Testis (tissue), 3 donors: Measurements from ENCODE around the gene TUBA3C. TPM values are rescaled to one million over a fixed set of nuclear protein-coding genes. Genes with fewer than 3 reads are reported as not detected.
"Not testable (repeated sequence)": the region's sequence is repeated elsewhere in the genome, so short reads cannot be mapped to it uniquely, and the experiment has no call there.

Source experiments
- DNase-seq: peaks from one replicate; pipeline ENCODE4 v3.0.0-alpha.2; 2019
- H3K27ac ChIP-seq, 2 donors: fragments of 200-600 bp; sonication (generic); one replicate each; pipeline ENCODE4 v1.5.1; 2019
- H3K27me3 ChIP-seq: fragments of 200-600 bp; sonication (generic); one replicate; pipeline ENCODE4 v1.5.1; 2019
- H3K36me3 ChIP-seq: fragments of 200-600 bp; sonication (generic); one replicate; pipeline ENCODE4 v1.5.1; 2017; ENCODE audit warnings: low read depth; ENCODE audit errors: missing control alignments
- H3K4me1 ChIP-seq: fragments of 200-600 bp; sonication (generic); one replicate; pipeline ENCODE4 v1.5.1; 2019
- H3K4me3 ChIP-seq, 2 donors: fragments of 200-600 bp; sonication (generic); one replicate each; pipeline ENCODE4 v1.5.1; 2017 to 2019
- H3K9me3 ChIP-seq: fragments of 200-600 bp; sonication (generic); one replicate; pipeline ENCODE4 v1.5.1; 2017
- POLR2A ChIP-seq: fragments of 450-650 bp; IDR thresholded peaks from one replicate; pipeline ENCODE4 v1.6.1; 2017; ENCODE audit warnings: antibody characterized with exemption, mild to moderate bottlenecking, moderate library complexity
- WGBS, 2 donors: methylation state at CpG; one replicate each; pipeline ENCODE4 v1.1.5; 2018; 5-methylcytosine and 5-hydroxymethylcytosine counted together
- intact Hi-C: fragments of 100-400 bp; cut with DNase I; formaldehyde crosslinking; loops from one replicate; pipeline ENCODE4 v1.15.1; 2023; ENCODE audit warnings: low total_unique reads
- polyA plus RNA-seq: library from polyadenylated mRNA; stranded (reverse); fragments of 350-450 nt; fragmentation: Illumina TruSeq; extraction: RNeasy Lipid Tissue Mini Kit (QIAGEN cat#74804); gene quantifications from one replicate; pipeline ENCODE4 v1.2.3, GENCODE V29; 2014; ENCODE audit warnings: low read depth, low replicate concordance; ENCODE audit not compliant: insufficient read depth
- total RNA-seq, 2 donors: library from RNA; depleted of rRNA; stranded (reverse); fragments of >200 nt; gene quantifications; one replicate each; pipeline ENCODE4 v1.2.3, GENCODE V29; 2016
- TF ChIP-seq, protein P1 (sequence below), 3 experiments: fragments of 450-650 bp in 2 of 3; fragments of 200-600 bp in 1 of 3; sonication (generic) in 1 of 3; IDR thresholded peaks; one replicate each; pipeline ENCODE4 v1.5.1; 2016 to 2019; ENCODE audit warnings: antibody characterized with exemption in 3 of 3, mild to moderate bottlenecking in 2 of 3, moderate library complexity in 1 of 3

The TUBA3C gene
- total and polyA plus RNA-seq, 3 donors from 2014 or later, result 306 to 1,049 (median 308) TPM

DNA sequence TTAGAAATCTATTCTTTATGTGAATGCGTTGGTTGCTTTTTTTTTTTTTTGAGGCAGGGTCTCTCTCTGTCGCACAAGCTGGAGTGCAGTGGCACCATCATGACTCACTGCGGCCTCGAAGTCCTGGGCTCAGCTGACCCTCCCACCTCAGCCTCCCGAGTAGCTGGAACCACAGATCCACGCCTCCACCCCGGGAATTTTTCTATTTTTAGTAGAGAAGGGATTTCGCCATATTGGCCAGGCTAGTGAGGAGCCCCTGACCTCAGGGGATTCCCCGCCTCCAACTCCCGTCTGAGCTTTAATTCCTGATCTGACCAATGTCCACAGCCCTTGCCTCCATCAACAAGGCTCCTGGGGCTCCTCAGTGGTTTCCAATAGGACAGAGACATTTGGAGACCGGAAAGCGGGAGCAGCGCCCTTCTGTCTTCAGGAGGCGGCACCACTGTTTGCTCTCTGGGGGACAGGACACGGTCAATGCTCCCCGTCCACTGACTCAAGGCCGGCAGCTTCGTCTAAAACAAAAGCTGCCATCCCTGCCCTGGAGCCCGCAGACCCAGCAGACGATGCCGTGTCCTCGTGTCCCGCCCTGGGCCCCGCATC lies 503 bp downstream of the TUBA3C start:
- H3K36me3 ChIP-seq, result no peaks in the 10 kb centered on the region

DNA sequence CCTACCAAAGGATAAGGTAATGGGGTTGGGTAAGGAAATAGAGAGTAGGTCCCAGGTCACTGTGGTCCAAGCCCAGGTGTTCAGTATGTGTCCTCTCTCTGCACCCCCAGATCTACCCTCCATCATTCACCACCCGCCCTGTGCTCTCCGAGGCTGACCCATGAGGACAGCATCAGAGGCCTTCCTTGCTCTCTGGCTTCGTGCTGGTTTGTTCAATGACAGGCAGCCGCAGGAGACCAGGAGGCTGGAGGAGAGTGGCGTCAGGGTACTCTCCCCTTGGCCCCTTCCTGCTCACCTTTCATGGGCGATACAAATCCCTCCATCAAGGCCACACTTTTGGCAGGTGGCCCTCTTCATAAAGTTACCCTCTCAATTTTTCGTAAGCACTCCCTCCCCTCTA lies 1.7 kb downstream of the TUBA3C start:
- TF ChIP-seq, protein P1, sequence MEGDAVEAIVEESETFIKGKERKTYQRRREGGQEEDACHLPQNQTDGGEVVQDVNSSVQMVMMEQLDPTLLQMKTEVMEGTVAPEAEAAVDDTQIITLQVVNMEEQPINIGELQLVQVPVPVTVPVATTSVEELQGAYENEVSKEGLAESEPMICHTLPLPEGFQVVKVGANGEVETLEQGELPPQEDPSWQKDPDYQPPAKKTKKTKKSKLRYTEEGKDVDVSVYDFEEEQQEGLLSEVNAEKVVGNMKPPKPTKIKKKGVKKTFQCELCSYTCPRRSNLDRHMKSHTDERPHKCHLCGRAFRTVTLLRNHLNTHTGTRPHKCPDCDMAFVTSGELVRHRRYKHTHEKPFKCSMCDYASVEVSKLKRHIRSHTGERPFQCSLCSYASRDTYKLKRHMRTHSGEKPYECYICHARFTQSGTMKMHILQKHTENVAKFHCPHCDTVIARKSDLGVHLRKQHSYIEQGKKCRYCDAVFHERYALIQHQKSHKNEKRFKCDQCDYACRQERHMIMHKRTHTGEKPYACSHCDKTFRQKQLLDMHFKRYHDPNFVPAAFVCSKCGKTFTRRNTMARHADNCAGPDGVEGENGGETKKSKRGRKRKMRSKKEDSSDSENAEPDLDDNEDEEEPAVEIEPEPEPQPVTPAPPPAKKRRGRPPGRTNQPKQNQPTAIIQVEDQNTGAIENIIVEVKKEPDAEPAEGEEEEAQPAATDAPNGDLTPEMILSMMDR (IDR thresholded peaks at IDR 0.05), result no peak
- no peak for TF ChIP-seq POLR2A
- Histone ChIP-seq H3K27ac (no peak overlapping the region), H3K4me3 (no peak overlapping the region), H3K27me3 (no peaks in the 10 kb centered on the region), H3K9me3 (no peaks in the 10 kb centered on the region), H3K36me3 (no peaks in the 10 kb centered on the region), H3K4me1 (no peaks in the 10 kb centered on the region)
- WGBS, 2 donors, result 77 to 79% methylated on average over 7 of the region's 7 CpGs
- peak; percentile 6 for DNase-seq
- intact Hi-C loops, result no loop called here

More for the DNA sequence above, 503 bp downstream of the TUBA3C start:
- DNase-seq, result no peak
- no peaks in the 10 kb centered on the region for H3K27me3 ChIP-seq
- peak overlapping the region; percentile 43 to 61 for H3K4me3 ChIP-seq
- no peaks in the 10 kb centered on the region for H3K4me1 ChIP-seq
- intact Hi-C loops, result no loop called here
- WGBS, 2 donors, result 72 to 87% methylated on average over 23 to 24 of the region's 24 CpGs
- H3K9me3 ChIP-seq, result no peaks in the 10 kb centered on the region
- TF ChIP-seq, protein P1 (IDR thresholded peaks at IDR 0.05), result no peak
- TF ChIP-seq POLR2A, result no peak
- peak overlapping the region in 1 of 2 donors; percentile 10 for H3K27ac ChIP-seq

DNA sequence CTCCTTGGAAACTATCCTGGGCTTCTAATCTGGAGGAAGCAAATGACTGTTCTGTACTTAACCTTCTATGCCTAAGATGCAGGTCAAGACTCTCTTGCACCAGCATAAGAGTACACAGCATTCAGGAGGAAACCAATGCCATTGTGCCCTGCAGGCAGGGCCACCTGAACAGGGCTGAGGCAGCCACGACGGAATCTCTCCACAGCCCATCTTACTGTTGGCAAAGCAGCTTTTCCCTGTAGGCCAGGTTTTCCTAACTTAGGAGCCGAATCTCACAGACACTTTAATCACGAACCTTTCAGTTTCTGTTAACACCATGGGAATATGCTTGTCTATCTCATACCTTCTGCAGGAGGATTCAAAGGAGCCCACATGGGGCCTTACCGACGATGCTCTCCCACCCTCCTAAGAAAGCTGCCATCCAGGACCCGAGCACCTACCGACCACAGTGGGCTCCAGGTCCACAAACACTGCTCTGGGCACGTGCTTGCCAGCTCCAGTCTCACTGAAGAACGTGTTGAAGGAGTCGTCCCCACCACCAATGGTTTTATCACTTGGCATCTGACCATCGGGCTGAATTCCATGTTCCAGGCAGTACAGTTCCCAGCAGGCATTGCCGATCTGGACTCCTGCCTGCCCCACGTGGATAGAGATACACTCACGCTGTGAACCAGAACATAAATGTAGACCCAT lies 2.6 kb downstream of the TUBA3C start:
- intact Hi-C loops, result no loop called here
- Histone ChIP-seq H3K4me3 (no peak overlapping the region), H3K27me3 (no peaks in the 10 kb centered on the region), H3K36me3 (no peaks in the 10 kb centered on the region), H3K27ac (no peak overlapping the region), H3K9me3 (no peaks in the 10 kb centered on the region), H3K4me1 (no peaks in the 10 kb centered on the region)
- TF ChIP-seq POLR2A, result no peak
- TF ChIP-seq, protein P1 (IDR thresholded peaks at IDR 0.05), result no peak
- DNase-seq, result peak; percentile 58
- 75 to 82% methylated on average over 15 of the region's 15 CpGs for WGBS, 2 donors

DNA sequence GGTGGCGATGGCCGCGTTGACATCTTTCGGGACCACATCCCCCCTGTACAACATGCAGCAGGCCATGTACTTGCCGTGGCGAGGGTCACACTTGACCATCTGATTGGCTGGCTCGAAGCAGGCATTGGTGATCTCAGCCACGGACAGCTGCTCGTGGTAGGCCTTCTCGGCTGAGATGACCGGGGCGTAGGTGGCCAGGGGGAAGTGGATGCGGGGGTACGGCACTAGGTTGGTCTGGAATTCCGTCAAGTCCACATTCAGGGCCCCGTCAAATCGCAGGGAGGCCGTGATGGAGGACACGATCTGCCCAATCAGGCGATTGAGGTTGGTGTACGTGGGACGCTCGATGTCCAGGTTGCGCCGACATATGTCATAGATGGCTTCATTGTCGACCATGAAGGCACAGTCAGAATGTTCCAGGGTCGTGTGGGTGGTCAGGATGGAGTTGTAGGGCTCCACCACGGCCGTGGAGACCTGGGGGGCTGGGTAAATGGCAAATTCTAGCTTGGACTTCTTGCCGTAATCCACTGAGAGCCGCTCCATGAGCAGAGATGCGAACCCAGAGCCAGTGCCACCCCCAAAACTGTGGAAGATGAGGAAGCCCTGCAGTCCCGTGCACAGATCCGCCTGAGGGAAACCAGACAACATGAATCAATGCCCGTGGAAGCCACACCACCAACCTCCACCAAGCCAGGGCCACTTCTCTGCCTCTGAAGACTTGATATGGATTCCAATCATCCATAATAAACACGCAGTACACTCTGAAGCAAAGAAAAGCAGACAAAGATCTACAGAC lies 4.4 kb downstream of the TUBA3C start:
- H3K27ac ChIP-seq, H3K4me3 ChIP-seq, H3K9me3 ChIP-seq, H3K4me1 ChIP-seq, intact Hi-C loops, H3K36me3 ChIP-seq, H3K27me3 ChIP-seq: not testable (repeated sequence)
- WGBS, 2 donors, result 83 to 90% methylated on average over 28 to 36 of the region's 36 CpGs
- DNase-seq, result peak; percentile 3

DNA sequence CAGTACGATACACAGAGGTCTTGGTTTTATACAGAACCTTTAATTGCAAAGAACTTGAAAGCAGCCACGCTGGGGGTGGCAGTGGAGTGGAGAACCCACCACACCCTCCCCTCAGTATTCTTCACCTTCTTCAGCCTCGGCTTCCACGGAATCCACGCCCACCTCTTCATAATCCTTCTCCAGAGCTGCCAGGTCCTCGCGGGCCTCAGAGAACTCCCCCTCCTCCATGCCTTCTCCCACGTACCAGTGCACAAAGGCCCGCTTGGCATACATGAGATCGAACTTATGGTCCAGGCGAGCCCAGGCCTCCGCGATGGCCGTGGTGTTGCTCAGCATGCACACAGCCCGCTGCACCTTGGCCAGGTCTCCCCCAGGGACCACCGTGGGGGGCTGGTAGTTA lies 7.9 kb downstream of the TUBA3C start:
- no peak for DNase-seq
- Histone ChIP-seq H3K4me1 (no peaks in the 10 kb centered on the region), H3K9me3 (no peaks in the 10 kb centered on the region), H3K36me3 (no peaks in the 10 kb centered on the region), H3K27me3 (no peaks in the 10 kb centered on the region), H3K4me3 (no peak overlapping the region), H3K27ac (no peak overlapping the region)
- TF ChIP-seq POLR2A, result no peak
- TF ChIP-seq, protein P1 (IDR thresholded peaks at IDR 0.05), result no peak
- intact Hi-C loops, result no loop called here
- 81 to 86% methylated on average over 16 of the region's 16 CpGs for WGBS, 2 donors
